GM23338 (cell line): ENCODE measurements around the gene SDC3. TPM values are rescaled to one million over a fixed set of nuclear protein-coding genes. Genes with fewer than 3 reads are reported as not detected.

Source experiments
- ATAC-seq: fragments of 200-7000 bp; cut with Tn5 transposase; 3 replicates; pipeline ENCODE4 v1.9.1; 2020
- DNase-seq: peaks from one replicate; pipeline ENCODE4 v3.0.0-alpha.2; 2015; ENCODE audit warnings: low spot score
- H2AFZ ChIP-seq: fragments of 200-600 bp; sonication (generic); 2 replicates; pipeline ENCODE4 v1.8.0; 2016; ENCODE audit warnings: antibody characterized with exemption, mild to moderate bottlenecking, moderate library complexity
- H3F3A ChIP-seq: fragments of 200-600 bp; sonication (generic); replicated peaks from 2 replicates; pipeline ENCODE4 v1.8.0; 2017; ENCODE audit warnings: antibody characterized with exemption, mixed run types, low read depth
- H3K27ac ChIP-seq: fragments of 200-600 bp; sonication (generic); 2 replicates; pipeline ENCODE4 v1.6.1; 2016; ENCODE audit warnings: low read depth
- H3K27me3 ChIP-seq: fragments of 200-600 bp; sonication (generic); 2 replicates; pipeline ENCODE4 v1.8.0; 2016; ENCODE audit warnings: mild to moderate bottlenecking, mixed run types, moderate library complexity; ENCODE audit not compliant: insufficient read depth
- H3K36me3 ChIP-seq: fragments of 200-600 bp; sonication (generic); 2 replicates; pipeline ENCODE4 v1.8.0; 2016; ENCODE audit warnings: mild to moderate bottlenecking; ENCODE audit not compliant: insufficient read depth
- H3K4me1 ChIP-seq: fragments of 200-600 bp; sonication (generic); 2 replicates; pipeline ENCODE4 v1.8.0; 2016; ENCODE audit warnings: mild to moderate bottlenecking, moderate library complexity; ENCODE audit not compliant: insufficient read depth
- H3K4me2 ChIP-seq: fragments of 200-600 bp; sonication (generic); 2 replicates; pipeline ENCODE4 v1.7.1; 2017; ENCODE audit warnings: mixed run types
- H3K4me3 ChIP-seq: fragments of 200-600 bp; sonication (generic); 2 replicates; pipeline ENCODE4 v1.6.1; 2016; ENCODE audit warnings: mixed run types
- H3K79me2 ChIP-seq: fragments of 200-600 bp; sonication (generic); replicated peaks from 2 replicates; pipeline ENCODE4 v1.8.0; 2017; ENCODE audit warnings: mild to moderate bottlenecking; ENCODE audit not compliant: insufficient read depth
- H3K9me2 ChIP-seq: fragments of 200-600 bp; sonication (generic); 2 replicates; pipeline ENCODE4 v1.8.0; 2017; ENCODE audit not compliant: insufficient read depth
- H4K20me1 ChIP-seq: fragments of 200-600 bp; sonication (generic); replicated peaks from 2 replicates; pipeline ENCODE4 v1.8.0; 2017; ENCODE audit warnings: mild to moderate bottlenecking; ENCODE audit not compliant: insufficient read depth
- H3K27ac Mint-ChIP-seq: 2 replicates; pipeline ENCODE4 v1.8.0; 2020; ENCODE audit warnings: inconsistent platforms, mild to moderate bottlenecking, moderate library complexity, mixed read lengths
- H3K27me3 Mint-ChIP-seq: 3 replicates; pipeline ENCODE4 v1.8.0; 2022; ENCODE audit warnings: low read depth, mild to moderate bottlenecking, moderate library complexity, mixed read lengths, inconsistent platforms; ENCODE audit not compliant: insufficient read depth, poor library complexity
- H3K36me3 Mint-ChIP-seq: 3 replicates; pipeline ENCODE4 v1.8.0; 2021; ENCODE audit warnings: low read depth, mild to moderate bottlenecking, inconsistent platforms, moderate library complexity, mixed read lengths
- H3K4me1 Mint-ChIP-seq: 3 replicates; pipeline ENCODE4 v1.8.0; 2020; ENCODE audit warnings: mild to moderate bottlenecking, inconsistent platforms, mixed read lengths
- H3K4me3 Mint-ChIP-seq: 3 replicates; pipeline ENCODE4 v1.8.0; 2021; ENCODE audit warnings: moderate library complexity, mild to moderate bottlenecking, inconsistent platforms, mixed read lengths
- H3K9me3 Mint-ChIP-seq: 3 replicates; pipeline ENCODE4 v1.8.0; 2020; ENCODE audit warnings: moderate library complexity, mild to moderate bottlenecking, inconsistent platforms, mixed read lengths
- CREB1 ChIP-seq: fragments of 250-450 bp; sonication (Bioruptor Pico); IDR thresholded peaks from 2 replicates; pipeline ENCODE4 v1.5.0; 2020; ENCODE audit warnings: low read depth, mild to moderate bottlenecking, moderate library complexity
- ETS1 ChIP-seq: IDR thresholded peaks from 2 replicates; pipeline ENCODE4 v1.6.1; 2016; ENCODE audit warnings: antibody characterized with exemption
- NANOG ChIP-seq: IDR thresholded peaks from 2 replicates; pipeline ENCODE4 v1.6.1; 2016; ENCODE audit warnings: antibody characterized with exemption, borderline replicate concordance
- POLR2AphosphoS5 ChIP-seq: IDR thresholded peaks from 2 replicates; pipeline ENCODE4 v1.6.1; 2016; ENCODE audit warnings: antibody characterized with exemption, low read depth
- REST ChIP-seq: IDR thresholded peaks from one replicate; pipeline ENCODE4 v1.6.1; 2018; ENCODE audit warnings: antibody characterized with exemption; ENCODE audit not compliant: unreplicated experiment
- STAT1 ChIP-seq: IDR thresholded peaks from one replicate; pipeline ENCODE4 v1.6.1; 2016; ENCODE audit warnings: antibody characterized with exemption; ENCODE audit not compliant: unreplicated experiment
- ZNF114 ChIP-seq: fragments of 250-450 bp; sonication (Bioruptor Pico); IDR thresholded peaks from 2 replicates; pipeline ENCODE4 v1.5.0; 2020; ENCODE audit warnings: mild to moderate bottlenecking, moderate library complexity
- ZNF331 ChIP-seq: fragments of 250-450 bp; sonication (Bioruptor Pico); IDR thresholded peaks from 2 replicates; pipeline ENCODE4 v1.5.0; 2020; ENCODE audit warnings: low read depth, mild to moderate bottlenecking, moderate library complexity
- polyA plus RNA-seq: library from polyadenylated mRNA; unstranded; fragments of >200 nt; fragmentation: Nextera tagmentation; extraction: Ambion mirVana; gene quantifications from 2 replicates; pipeline ENCODE4 v1.2.1, GENCODE V29; 2016
- total RNA-seq: library from RNA; depleted of rRNA; stranded (reverse); fragments of >200 nt; shearing (Covaris generic); gene quantifications from 2 replicates; pipeline ENCODE4 v1.2.3, GENCODE V29; 2014
- TF ChIP-seq, protein P1 (sequence below), 2 experiments: fragments of 200-600 bp in 1 of 2; sonication (generic) in 1 of 2; conservative IDR thresholded peaks; 2 replicates each; pipeline versions ENCODE4 v1.5.1 to v1.6.1; 2016 to 2017; ENCODE audit warnings: antibody characterized with exemption in 2 of 2, low read depth in 2 of 2, mild to moderate bottlenecking in 2 of 2, moderate library complexity in 1 of 2

SDC3 gene
- total and polyA plus RNA-seq, 2 experiments from 2014 or later, result 5.2 to 29.7 TPM

- TF ChIP-seq REST (no peak), STAT1 (no peak), CREB1 (CRISPR knock-in tag) (no peak), POLR2AphosphoS5 (peak; percentile 61), ETS1 (no peak), ZNF331 (CRISPR knock-in tag) (no peak), NANOG (no peak), ZNF114 (CRISPR knock-in tag) (no peak)
- TF ChIP-seq, protein P1, sequence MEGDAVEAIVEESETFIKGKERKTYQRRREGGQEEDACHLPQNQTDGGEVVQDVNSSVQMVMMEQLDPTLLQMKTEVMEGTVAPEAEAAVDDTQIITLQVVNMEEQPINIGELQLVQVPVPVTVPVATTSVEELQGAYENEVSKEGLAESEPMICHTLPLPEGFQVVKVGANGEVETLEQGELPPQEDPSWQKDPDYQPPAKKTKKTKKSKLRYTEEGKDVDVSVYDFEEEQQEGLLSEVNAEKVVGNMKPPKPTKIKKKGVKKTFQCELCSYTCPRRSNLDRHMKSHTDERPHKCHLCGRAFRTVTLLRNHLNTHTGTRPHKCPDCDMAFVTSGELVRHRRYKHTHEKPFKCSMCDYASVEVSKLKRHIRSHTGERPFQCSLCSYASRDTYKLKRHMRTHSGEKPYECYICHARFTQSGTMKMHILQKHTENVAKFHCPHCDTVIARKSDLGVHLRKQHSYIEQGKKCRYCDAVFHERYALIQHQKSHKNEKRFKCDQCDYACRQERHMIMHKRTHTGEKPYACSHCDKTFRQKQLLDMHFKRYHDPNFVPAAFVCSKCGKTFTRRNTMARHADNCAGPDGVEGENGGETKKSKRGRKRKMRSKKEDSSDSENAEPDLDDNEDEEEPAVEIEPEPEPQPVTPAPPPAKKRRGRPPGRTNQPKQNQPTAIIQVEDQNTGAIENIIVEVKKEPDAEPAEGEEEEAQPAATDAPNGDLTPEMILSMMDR (conservative IDR thresholded peaks at IDR 0.05; ENCODE audit: low read depth in 2 of 2), result no peak
- ATAC-seq (peak; percentile 96), DNase-seq (peak; percentile 98)
- Mint-ChIP-seq H3K27ac (peak overlapping the region; percentile 79), H3K27me3 (peaks cover 21% of the 10 kb centered on the region), H3K9me3 (no peaks in the 10 kb centered on the region), H3K4me1 (peaks cover 16% of the 10 kb centered on the region), H3K36me3 (no peaks in the 10 kb centered on the region), H3K4me3 (peak overlapping the region; percentile 79)
- Histone ChIP-seq H3K36me3 (no peaks in the 10 kb centered on the region), H3K9me2 (no peaks in the 10 kb centered on the region), H3K79me2 (no peaks in the 10 kb centered on the region), H4K20me1 (no peaks in the 10 kb centered on the region), H3K4me2 (peak overlapping the region; percentile 93), H3K4me3 (peak overlapping the region; percentile 74), H3K27me3 (0 out of 2 replicates have a peak, but pooled peaks cover 4% of the 10 kb centered on the region), H3K27ac (no peak overlapping the region), H3F3A (0 out of 2 replicates have a peak, but pooled peaks cover 2% of the 10 kb centered on the region), H3K4me1 (peaks cover 14% of the 10 kb centered on the region; the same call in 1 of the 2 replicates), H2AFZ (peak overlapping the region; percentile 94)
These were observed 84.4 kb downstream of the SDC3 start for GRCh38 chr1:30823969-30824735.
